Stimulated activated CD8-positive, alpha-beta memory T cell treated with anti-CD3 and anti-CD28 coated beads, Interleukin-2, amount 100 ng/mL, for 1 hour (primary cell): ENCODE results near the gene CHCHD6.

Experiments
- DNase-seq, 2 donors: peaks; one replicate each; pipeline ENCODE4 v3.0.0-alpha.2; 2020; ENCODE audit warnings: low read depth in 2 of 2

The CHCHD6 gene

GRCh38 chr3:126826693-126827092 is 122.7 kb downstream of the CHCHD6 start:
- no peak for DNase-seq

- no peak for DNase-seq
These were observed 123.1 kb downstream of the CHCHD6 start for GRCh38 chr3:126827121-126827520.

- no peak for DNase-seq
These were observed 124.3 kb downstream of the CHCHD6 start for GRCh38 chr3:126828306-126828705.

- DNase-seq = no peak
These were observed 128.9 kb downstream of the CHCHD6 start for GRCh38 chr3:126832933-126833332.

DNA sequence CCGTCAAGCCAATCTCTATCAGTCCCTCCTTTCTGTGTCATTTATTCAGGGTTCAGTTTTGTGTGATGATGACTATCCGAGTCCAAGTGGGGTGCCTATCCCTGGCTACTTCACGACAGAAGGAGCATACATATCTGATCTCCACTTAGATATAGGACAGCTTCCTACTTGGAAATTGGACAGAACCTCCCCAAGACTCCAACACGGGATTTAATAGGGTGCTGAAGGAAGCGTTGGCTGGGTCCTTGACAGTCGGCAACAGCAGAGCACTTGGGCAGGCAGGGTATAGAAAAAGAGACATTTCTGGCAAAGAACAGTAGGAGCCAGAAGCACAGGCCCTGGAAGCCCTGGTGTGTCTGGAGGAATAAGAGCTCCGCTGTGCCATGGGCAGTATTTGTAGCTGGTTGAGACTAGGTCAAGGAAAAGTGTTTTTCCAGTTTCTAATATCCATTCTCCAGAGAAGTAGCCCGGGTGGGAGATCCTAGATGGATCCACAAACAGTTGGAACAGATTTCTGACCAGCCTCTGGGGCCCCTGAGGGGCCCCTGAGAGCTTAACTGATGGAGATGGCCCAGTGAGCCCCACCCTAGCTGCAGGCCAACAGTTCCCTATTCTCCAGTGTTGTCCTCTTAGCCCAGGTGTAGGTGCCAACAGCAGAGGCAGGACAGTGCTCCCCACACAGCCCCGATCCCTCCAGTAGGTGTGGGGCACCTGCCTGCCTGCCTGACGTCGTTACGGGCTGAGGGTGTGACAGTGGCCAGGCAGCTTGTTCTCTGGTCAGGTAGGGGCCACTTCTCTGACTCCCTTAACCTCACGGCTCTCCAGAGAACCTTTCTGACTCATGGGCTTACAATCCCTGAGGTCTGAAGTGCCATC is 130.8 kb downstream of the CHCHD6 start:
- DNase-seq = no peak

- DNase-seq = no peak
These were observed 131.6 kb downstream of the CHCHD6 start for GRCh38 chr3:126835472-126836219.

DNA sequence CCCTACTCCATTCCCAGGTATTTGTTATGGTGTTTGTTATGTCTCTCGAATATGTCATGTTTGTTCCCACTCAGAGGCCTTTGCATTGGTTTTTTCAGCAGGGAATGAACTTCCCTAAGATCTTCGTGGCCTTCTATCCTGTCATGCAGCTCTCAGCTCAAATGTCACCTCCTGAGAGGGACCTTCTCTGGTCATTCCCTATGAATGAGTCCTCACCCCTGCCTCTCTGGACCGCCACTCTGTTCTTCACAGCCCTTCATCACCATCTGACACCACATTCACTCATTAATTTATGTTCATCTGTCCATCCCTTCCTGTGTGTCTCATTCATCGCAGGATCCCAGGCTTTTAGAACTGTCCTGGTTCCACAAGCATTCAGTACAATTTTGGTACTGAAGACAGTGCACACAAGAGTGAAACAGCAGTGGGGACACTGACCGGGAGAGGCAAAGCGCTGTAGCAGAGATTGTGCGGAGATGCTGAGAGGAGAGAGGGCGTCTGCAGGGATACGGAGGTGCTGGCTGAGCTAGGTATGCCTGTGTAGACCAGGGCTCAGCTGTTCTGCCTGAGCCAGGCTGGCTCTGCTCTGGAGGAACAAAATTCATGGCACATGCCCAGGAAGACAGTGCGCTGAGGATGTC is 132.3 kb downstream of the CHCHD6 start:
- no peak for DNase-seq

DNA sequence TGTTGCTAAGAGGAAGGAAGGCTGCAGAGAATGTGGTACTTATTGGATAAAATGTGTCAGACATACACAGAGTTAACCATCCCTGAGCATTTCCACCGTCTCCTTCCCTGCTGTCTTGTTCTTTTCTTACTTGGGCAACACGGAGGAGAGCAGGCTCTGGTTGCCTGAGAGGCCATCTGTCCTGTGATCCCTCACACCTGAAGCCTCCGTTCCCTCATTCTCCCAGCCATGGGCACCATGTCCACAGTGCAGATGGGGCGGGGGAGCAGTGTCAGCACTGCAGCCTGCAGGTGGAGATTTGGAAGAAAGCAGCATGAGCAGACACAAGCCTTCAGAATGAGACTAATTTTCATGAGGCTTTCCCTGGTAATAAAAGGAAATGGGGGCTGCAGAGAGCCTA is 133.7 kb downstream of the CHCHD6 start:
- no peak for DNase-seq

GRCh38 chr3:126845920-126846715 is 142.1 kb downstream of the CHCHD6 start:
- no peak for DNase-seq

DNA sequence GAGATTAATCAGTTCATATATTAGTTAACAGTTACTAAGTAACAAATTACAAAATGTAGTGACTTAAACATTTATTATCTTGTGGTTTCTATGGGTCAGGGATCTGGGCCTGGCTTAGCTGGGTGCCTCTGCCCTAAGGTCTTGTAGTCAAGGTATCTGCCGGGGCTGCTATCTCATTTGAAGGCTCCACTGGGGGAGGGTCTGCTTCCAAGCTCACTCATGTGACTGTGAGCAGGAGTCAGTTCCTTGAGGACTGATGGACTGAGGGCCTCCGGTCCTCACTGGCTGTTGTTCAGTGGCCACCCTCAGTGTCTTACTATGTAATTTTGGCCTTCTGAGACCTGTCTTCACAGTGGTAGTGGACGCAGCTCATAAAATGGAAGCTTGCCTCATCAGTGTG is 143.0 kb downstream of the CHCHD6 start:
- DNase-seq = no peak

GRCh38 chr3:126848991-126849390 is 145.0 kb downstream of the CHCHD6 start:
- DNase-seq = no peak

- DNase-seq = no peak
These were observed 145.7 kb downstream of the CHCHD6 start for GRCh38 chr3:126849768-126850167.

GRCh38 chr3:126850370-126851085 is 146.5 kb downstream of the CHCHD6 start:
- no peak for DNase-seq

GRCh38 chr3:126851382-126851781 is 147.3 kb downstream of the CHCHD6 start:
- no peak for DNase-seq

GRCh38 chr3:126851934-126852333 is 147.9 kb downstream of the CHCHD6 start:
- no peak for DNase-seq

GRCh38 chr3:126852511-126852910 is 148.5 kb downstream of the CHCHD6 start:
- no peak for DNase-seq

GRCh38 chr3:126854666-126855065 is 150.6 kb downstream of the CHCHD6 start:
- no peak for DNase-seq

- DNase-seq = no peak
These were observed 151.3 kb downstream of the CHCHD6 start for GRCh38 chr3:126855374-126855773.

DNA sequence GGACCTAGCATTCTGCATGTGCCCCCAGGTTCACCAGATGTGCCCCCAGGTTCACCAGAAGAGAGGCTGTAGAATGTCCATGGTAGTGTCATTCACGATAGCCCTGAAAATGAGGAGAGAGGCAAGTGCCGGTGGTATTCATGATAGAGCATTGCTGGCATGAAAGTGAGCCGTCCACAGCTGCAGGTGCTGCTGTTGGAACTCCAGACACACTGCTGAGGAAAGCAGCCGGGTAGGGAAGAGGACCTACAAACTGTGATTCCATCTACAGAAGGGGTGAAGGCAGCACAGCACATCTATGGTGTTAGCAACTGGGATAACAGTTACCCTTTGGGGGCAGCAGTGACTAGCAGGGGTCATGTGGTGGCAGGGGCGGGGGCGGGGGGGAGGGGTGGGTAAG is 153.9 kb downstream of the CHCHD6 start:
- DNase-seq = no peak

- DNase-seq = no peak
These were observed 154.4 kb downstream of the CHCHD6 start for GRCh38 chr3:126858401-126858800.

DNA sequence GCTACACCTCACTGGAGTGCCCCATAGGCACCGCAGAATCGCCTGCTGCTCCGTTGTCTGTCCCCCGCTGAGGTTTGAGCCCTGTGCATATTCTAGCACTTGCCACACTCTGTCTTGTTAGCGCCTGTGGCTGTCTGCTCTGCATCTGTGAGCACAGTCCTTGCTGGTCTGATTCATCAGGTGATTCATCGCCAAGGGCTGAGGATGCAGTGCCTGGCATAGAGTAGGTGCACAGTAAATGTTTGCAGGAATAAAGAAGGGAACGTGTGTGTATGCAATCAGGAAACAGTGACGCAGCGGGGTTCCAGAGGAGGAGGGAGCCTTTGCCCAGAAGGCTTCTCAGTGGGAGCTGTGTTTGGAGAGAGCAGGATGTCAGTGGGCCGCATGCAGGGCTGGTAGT is 154.8 kb downstream of the CHCHD6 start:
- no peak for DNase-seq
